ENCODE results near the gene SF3B2. TPM values are rescaled to one million over a fixed set of nuclear protein-coding genes. Genes with fewer than 3 reads are reported as not detected.
"Not testable (repeated sequence)": the region's sequence is repeated elsewhere in the genome, so short reads cannot be mapped to it uniquely, and the experiment has no call there.

SF3B2 gene
- total RNA-seq, 1 donor from 2014 or later = 218 TPM

DNA sequence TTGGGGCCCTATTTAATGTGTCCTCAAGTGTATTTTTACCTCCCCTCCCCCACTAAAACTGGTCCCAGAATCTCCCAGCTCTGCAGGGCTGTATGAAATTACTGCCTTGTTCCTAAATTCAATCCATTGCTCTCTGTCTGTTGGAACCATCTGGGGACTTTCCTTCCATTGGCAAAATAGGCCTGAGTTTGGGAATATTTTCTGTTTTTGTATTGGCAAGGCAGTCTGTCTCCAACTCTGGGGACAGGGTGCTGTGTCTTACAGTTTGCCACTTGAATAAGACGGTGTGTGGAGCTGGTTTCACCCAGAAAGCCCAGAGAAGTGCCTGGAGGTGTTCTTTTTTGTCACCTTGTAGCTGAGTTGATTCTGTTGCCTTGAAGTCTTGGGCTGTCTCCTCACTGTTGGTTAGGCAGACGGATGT is 19.2 kb downstream of the SF3B2 start:
- intact Hi-C loops (cut with micrococcal nuclease) = loop anchor here (1.0 kb wide), 3 partner anchors 10 to 151 kb away; no protein-coding TSS in a partner anchor

DNA sequence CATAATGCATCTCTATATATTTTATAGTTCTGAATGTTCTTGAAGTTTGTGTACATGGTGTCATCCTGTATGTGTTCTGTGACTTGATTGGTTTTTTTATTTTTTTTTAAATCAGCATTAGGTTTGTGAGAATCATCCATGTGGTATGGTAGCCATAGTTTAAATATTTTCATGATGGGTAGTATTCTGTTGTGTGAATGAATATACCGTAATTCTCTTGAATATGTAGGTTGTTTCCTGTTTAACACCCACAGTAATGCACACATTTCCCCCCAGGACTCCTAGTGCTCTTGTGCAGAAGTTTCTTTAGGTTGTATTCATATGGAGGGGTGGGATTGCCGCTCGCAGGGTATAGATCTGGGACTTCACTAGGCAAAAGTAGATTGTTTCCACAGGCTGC is 19.9 kb downstream of the SF3B2 start:
- intact Hi-C loops (cut with micrococcal nuclease) = no loop called here

GRCh38 chr11:66072518-66072917 is 20.4 kb downstream of the SF3B2 start:
- intact Hi-C loops (cut with micrococcal nuclease) = no loop called here

DNA sequence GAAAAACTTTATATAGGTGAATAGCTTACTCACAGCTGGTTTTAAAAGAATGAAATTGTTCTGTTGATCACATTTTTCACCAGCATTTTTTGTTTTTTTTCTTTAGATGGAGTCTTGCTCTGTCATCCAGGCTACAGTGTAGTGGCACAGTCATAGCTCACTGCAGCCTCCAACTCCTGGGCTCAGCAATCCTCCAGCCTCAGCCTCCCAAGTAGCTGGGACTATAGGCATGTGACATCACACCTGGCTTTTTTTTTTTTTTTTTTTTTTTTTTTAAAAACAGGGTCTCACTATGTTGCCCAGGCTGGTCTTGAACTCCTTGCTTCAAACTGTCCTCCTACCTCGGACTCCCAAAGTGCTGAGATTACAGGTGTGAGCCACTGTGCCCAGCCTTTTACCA is 21.5 kb downstream of the SF3B2 start:
- intact Hi-C loops (cut with micrococcal nuclease) = no loop called here

DNA sequence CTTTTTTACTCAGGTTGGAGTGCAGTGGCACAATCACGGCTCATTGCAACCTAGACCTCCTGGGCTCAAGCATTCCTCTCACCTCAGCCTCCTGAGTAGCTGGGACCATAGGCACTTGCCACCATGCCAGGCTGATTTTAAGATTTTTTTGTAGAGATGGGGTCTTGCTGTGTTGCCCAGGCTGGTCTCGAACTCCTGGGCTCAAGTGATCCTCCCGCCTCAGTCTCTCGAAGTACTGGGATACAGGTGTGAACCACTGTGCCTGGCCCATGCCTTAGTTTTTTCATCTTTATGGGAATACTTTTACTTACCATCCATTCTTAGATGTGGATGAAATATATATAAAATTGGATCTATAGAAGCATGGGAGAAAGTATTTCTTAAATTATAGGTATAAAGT is 23.1 kb downstream of the SF3B2 start:
- intact Hi-C loops (cut with micrococcal nuclease) = no loop called here

GRCh38 chr11:66076561-66076960 is 24.4 kb downstream of the SF3B2 start:
- intact Hi-C loops (cut with micrococcal nuclease) = no loop called here

DNA sequence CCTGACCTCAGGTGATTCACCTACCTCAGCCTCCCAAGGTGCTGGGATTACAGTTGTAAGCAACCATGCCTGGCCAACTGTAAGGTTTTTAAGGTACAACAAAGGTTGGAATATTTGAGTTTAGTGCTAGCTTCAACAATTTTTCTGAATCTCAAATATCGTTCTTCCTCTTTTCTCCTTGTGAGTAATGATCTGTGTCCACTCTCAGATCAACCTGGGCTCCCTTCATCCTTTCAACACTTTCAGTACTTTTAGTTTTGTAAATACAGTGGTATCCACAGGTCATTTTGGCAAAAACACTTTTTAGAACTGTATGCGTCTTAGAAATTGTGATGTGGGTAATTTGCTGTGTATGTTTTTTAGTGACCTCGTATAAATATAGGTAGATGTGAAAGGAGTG is 25.8 kb downstream of the SF3B2 start:
- intact Hi-C loops (cut with micrococcal nuclease) = no loop called here

- intact Hi-C loops (cut with micrococcal nuclease) = not testable (repeated sequence)
These were observed 26.8 kb downstream of the SF3B2 start for GRCh38 chr11:66078949-66079348.

DNA sequence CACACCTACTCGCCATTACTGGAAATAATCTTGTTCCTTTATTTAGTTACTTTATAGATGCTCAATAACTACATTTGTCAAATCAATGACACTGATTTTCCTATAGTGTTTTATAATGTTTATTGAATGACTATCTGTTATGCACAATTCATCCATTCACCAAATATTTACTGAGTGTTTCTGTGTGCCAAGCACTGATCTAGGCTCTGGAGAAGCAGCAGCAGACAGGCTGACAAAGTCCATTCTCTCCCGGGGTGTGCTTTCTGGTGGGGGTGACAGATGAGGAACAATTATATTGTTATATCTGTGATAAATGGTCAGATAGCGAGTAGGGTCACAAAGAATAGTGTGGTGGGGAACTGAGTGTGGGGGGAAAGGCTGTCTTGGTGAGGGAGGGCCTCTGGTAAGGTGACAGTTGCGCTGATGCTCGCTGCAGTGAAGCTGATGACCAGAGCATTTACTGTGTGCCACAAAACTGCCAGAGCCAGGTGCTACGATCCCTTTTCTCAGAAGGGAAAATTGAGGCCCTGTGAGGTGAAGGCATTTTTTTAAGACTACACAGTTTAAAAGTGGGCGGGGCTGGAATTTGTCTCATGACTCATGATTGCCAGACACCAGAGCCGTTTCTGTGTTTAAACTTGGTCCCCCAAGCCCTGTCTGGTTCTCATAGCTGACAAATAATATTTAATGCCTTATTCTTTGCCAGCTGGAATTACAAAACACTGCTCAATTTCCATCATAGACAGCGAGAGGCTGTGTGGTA is 28.1 kb downstream of the SF3B2 start:
- intact Hi-C loops (cut with micrococcal nuclease) = no loop called here

DNA sequence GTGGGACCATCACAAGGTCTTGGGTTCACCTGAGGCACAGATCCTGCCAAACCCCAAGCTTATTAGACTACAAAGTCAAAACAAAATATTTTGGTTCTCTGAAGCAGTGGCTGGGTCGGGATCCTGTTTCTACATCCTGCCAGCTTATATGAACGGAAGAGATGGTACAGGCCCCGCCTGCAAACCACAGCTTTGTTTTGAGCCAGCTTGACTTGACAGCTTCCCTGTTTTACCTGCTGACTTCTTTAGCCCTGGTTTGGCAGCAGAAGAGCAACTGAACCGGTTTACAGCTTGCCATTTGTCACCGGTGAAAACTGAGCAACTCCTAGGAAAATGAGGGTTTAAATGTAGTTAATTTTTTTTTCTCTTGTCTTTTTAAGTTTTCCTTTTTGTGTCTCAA is 29.3 kb downstream of the SF3B2 start:
- intact Hi-C loops (cut with micrococcal nuclease) = loop anchor here (1.0 kb wide), 7 partner anchors 10 to 177 kb away; partner anchors contain the start of gene SF3B2

DNA sequence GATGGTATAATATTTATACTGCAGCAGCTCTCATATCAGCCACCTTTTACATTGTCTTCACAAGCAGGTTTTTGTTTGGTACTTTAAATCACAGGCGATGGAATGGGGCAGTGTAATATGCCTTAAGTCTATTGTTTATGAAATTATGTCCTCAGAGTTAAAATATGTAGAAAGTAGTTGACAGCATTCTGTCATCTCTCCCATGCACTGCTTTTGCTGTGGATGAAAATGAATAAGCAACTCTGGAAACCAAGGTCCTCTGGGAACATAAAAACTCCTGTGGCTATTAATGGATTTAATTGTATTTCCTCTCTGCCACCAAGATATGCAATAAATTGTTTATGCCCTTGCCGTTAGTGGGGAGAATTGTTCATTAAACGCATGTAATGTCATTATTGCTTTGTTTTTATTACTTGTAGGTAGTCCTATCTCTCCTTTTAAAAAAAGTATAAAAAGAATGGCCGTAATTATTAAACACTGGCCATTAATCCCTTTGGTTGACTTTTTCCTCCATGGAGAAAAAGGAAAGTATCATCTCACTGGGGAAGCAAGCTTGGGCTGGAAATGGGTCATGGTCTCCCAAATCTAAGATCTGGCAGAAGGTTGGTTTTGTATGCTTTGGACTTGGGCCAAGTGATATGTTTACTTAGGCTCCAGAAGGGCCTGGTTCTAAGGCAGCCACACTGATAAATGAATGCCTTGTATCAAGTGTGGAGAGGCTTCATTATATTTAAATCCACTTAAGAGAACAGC is 31.0 kb downstream of the SF3B2 start:
- intact Hi-C loops (cut with micrococcal nuclease) = no loop called here

DNA sequence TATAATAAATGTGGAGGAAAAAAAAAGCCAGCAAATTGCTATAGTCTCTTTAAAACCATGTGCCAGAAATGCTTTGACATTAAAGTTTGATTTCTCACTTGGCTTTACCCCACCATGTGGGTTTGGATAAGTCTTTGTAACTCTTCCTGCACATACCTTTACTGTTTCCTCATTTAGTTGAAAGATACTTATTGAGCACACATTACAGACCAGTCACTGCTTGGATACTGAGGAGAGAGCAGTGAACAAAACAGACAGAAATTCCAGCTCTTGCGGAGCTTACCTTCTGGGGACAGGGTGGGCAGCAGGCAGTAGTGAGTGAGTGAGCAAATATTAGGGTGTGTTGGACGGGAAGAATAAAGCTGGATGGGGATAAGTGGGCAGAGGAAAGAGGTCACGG is 31.6 kb downstream of the SF3B2 start:
- intact Hi-C loops (cut with micrococcal nuclease) = no loop called here

DNA sequence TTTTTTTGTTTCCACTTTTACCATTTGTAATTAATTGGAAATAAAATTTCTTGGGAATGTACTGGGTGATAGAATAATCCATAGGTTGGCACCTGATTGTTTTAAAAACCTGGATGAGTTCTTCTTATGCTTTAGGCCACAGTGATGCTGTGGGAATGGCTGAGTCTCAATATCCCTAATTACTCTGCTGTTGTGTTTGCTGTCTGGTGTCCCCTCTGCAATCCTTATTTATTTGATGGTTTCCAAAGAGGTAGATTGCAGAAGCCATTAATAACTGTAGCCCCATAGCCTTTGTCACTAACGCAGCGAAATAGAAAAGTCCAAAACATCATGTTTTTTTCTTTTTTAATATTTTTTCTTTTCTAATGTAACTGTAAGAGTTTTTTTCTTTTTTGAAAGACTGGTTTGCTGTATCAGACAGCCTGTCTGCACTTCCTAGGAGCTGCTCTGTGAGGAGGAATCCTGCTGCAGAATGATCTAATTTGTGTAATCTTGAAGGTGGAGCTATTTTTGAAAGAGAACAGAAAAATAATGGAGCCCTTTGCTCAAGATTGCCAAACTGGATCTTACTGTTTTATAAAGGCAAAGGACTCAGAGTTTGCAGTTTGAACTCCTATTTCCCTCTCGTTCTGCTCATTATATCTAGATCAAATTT is 32.8 kb downstream of the SF3B2 start:
- intact Hi-C loops (cut with micrococcal nuclease) = no loop called here

GRCh38 chr11:66087148-66087908 is 35.2 kb downstream of the SF3B2 start:
- intact Hi-C loops (cut with micrococcal nuclease) = no loop called here

DNA sequence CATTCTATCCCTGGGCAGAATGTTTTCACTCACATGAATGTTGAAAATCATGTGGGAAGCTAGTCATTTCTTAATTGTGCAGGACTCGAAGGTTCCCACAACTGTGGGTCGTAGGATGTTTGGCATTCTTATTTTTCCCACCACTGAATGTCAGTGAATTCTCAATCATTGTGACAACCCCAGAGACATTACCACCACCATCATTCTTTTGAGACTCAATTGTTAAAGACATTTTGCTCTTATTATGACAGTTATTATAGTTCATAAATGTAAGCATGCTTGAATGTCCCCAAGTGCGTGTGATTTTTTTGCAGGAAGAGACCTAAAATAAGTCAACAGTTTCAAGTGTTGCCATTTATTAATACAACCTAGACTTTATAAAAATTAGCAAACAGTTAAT is 36.9 kb downstream of the SF3B2 start:
- intact Hi-C loops (cut with micrococcal nuclease) = no loop called here

- intact Hi-C loops (cut with micrococcal nuclease) = no loop called here
These were observed 38.1 kb downstream of the SF3B2 start for GRCh38 chr11:66090288-66090687.

- intact Hi-C loops (cut with micrococcal nuclease) = not testable (repeated sequence)
These were observed 40.0 kb downstream of the SF3B2 start for GRCh38 chr11:66092125-66092524.

DNA sequence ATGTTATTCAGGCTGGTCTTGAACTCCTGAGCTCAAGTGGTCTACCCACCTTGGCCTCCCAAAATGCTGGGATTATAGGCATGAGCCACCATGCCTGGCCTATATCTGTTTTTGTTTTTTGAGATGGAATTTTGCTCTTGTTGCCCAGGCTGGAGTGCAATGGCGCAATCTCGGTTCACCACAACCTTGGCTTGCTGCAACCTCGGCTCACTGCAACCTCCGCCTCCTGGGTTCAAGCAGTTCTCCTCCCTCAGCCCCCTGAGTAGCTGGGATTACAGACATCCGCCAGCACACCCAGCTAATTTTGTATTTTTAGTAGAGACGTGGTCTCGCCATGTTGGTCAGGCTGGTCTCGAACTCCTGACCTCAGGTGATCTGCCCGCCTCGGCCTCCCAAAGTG is 47.6 kb downstream of the SF3B2 start:
- intact Hi-C loops (cut with micrococcal nuclease) = loop anchor here (1.0 to 2.0 kb wide), 3 partner anchors 18 to 47 kb away; partner anchors contain the start of gene SF3B2

DNA sequence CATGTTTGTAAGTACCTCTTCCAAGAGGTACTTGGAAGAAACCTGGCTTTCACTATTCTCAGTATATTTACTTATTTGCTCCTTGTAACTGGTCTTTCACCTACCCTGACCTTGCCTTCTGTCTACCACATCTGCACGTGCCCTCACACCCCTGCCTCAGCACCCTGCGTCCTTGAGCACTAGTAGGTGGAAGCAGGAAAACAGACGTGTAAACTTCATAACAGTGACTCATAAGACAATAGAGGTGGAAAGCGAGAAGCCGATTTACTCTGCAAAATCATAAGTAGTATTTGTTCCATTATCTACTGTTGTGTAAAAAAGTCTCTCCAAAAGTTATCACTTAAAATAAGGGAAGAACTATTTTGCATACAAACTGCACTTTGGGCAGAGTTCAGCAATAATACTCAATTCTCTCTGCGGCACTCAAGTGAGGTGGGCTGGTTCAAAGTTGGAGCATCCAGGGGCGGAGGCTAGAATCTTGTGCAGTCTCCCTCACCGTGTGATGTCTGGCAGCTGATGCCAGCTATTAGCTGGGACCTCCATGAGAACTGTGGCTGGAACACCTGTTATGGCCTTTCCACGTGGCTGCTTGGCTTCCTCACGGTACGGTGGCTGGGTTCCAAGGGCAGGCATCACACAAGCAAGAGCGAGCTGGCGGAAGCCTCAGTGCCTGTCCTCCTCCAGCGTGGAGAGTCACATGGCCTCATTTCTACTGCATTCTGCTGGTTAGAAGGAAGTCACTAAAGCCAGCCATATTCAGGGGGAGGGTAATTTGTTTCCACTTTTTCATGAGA is 48.3 kb downstream of the SF3B2 start:
- intact Hi-C loops (cut with micrococcal nuclease) = loop anchor here (1.0 to 2.0 kb wide), 5 partner anchors 15 to 48 kb away; partner anchors contain the start of gene SF3B2

- intact Hi-C loops (cut with micrococcal nuclease) = loop anchor here (1.0 to 2.0 kb wide), 3 partner anchors 14 to 30 kb away; no protein-coding TSS in a partner anchor
These were observed 48.9 kb downstream of the SF3B2 start for GRCh38 chr11:66101066-66101464.
